Neutrophil (primary cell): ENCODE results near the gene FYN.

Source experiments
- H3K27ac ChIP-seq: fragments of 200-600 bp; sonication (generic); 2 replicates; pipeline ENCODE4 v1.5.1; 2016; ENCODE audit warnings: mild to moderate bottlenecking, moderate library complexity
- H3K27me3 ChIP-seq: fragments of 200-600 bp; sonication (generic); 2 replicates; pipeline ENCODE4 v1.6.0; 2016; ENCODE audit warnings: mild to moderate bottlenecking
- H3K36me3 ChIP-seq: fragments of 200-600 bp; sonication (generic); 2 replicates; pipeline ENCODE4 v1.5.1; 2017
- H3K4me1 ChIP-seq, 2 experiments: fragments of 200-600 bp in 1 of 2; sonication (generic) in 1 of 2; 1 replicate in 1 of 2; 2 replicates in 1 of 2; pipeline versions ENCODE4 v1.5.1 to v1.6.1; 2013 to 2016; ENCODE audit warnings: low read depth in 1 of 2, low read length in 1 of 2, mild to moderate bottlenecking in 1 of 2, moderate library complexity in 1 of 2; ENCODE audit not compliant: control insufficient read depth in 1 of 2, insufficient read depth in 1 of 2
- H3K4me3 ChIP-seq, 2 experiments: fragments of 200-600 bp in 1 of 2; sonication (generic) in 1 of 2; 1 replicate in 1 of 2; 2 replicates in 1 of 2; pipeline ENCODE4 v1.5.1; 2013 to 2016; ENCODE audit warnings: low read depth in 1 of 2, low read length in 1 of 2, mild to moderate bottlenecking in 1 of 2, moderate library complexity in 1 of 2
- H3K9me3 ChIP-seq: fragments of 200-600 bp; sonication (generic); 2 replicates; pipeline ENCODE4 v1.5.1; 2016
- TF ChIP-seq, protein P1 (sequence below): fragments of 200-600 bp; sonication (generic); IDR thresholded peaks from 2 replicates; pipeline ENCODE4 v1.5.1; 2016; ENCODE audit warnings: antibody characterized with exemption

FYN gene

DNA sequence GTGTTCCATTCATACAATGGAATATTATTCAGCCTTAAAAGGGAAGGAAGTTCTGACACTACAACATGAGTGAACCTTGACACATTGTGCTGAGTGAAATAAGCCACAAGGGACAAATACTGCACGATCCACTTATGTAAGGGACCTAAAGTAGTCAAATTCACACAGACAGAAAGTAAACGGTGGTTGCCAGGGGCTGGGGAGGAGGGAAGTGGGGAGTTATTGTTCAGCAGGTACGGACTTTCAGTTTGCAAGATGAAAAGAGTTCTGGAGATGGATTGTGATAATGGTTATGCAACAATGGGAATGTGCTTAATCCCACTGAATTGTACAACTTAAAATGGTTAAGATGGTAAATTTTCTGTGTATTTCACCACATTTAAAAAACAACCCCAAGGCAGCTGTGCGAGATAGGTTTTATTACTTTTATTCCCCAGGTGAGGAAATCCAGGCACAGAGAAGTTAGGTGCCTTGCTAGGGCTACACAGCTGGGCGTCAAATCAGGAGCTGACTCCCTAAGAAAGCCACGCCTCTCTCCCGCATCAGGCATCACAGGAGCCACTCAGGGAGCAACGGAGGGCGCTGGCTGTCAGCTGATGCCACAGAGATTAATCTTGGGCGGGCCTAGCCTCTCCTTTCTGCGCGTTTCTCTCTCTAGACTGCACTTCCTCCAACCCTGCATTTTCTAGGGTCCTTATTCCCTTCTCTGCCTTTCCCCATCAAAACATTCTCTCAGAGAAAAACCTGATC lies 258.2 kb downstream of the FYN start:
- TF ChIP-seq, protein P1, sequence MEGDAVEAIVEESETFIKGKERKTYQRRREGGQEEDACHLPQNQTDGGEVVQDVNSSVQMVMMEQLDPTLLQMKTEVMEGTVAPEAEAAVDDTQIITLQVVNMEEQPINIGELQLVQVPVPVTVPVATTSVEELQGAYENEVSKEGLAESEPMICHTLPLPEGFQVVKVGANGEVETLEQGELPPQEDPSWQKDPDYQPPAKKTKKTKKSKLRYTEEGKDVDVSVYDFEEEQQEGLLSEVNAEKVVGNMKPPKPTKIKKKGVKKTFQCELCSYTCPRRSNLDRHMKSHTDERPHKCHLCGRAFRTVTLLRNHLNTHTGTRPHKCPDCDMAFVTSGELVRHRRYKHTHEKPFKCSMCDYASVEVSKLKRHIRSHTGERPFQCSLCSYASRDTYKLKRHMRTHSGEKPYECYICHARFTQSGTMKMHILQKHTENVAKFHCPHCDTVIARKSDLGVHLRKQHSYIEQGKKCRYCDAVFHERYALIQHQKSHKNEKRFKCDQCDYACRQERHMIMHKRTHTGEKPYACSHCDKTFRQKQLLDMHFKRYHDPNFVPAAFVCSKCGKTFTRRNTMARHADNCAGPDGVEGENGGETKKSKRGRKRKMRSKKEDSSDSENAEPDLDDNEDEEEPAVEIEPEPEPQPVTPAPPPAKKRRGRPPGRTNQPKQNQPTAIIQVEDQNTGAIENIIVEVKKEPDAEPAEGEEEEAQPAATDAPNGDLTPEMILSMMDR = no peak
- no peaks in the 10 kb centered on the region for H3K36me3 ChIP-seq
- H3K4me1 ChIP-seq = peaks cover 0 to 8% of the 10 kb centered on the region in 2 experiments
- H3K27ac ChIP-seq = no peak overlapping the region
- no peak overlapping the region for H3K4me3 ChIP-seq
- H3K9me3 ChIP-seq = no peaks in the 10 kb centered on the region
- no peaks in the 10 kb centered on the region for H3K27me3 ChIP-seq

DNA sequence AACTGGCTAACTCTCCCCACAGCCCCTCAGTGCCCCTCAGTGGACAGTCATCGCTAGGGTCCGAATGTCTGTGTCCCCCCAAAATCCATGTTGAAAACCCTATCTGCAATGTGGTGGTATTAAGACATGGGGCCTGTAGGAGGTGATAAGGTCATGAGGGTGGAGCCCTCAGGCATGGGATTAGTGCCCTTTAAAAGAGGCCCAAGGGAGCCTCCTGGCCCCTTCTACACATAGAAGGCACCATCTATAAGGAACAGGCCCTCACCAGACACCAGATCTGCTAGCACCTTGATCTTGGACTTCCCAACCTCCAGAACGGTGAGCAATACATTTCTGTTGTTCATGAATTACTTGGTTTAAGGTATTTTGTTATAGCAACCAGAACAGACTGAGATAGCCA lies 260.9 kb downstream of the FYN start:
- Histone ChIP-seq H3K27me3 (no peaks in the 10 kb centered on the region), H3K4me3 (no peak overlapping the region), H3K4me1 (peaks cover 0 to 9% of the 10 kb centered on the region in 2 experiments), H3K36me3 (no peaks in the 10 kb centered on the region), H3K9me3 (no peaks in the 10 kb centered on the region), H3K27ac (no peak overlapping the region)
- TF ChIP-seq, protein P1 = no peak

DNA sequence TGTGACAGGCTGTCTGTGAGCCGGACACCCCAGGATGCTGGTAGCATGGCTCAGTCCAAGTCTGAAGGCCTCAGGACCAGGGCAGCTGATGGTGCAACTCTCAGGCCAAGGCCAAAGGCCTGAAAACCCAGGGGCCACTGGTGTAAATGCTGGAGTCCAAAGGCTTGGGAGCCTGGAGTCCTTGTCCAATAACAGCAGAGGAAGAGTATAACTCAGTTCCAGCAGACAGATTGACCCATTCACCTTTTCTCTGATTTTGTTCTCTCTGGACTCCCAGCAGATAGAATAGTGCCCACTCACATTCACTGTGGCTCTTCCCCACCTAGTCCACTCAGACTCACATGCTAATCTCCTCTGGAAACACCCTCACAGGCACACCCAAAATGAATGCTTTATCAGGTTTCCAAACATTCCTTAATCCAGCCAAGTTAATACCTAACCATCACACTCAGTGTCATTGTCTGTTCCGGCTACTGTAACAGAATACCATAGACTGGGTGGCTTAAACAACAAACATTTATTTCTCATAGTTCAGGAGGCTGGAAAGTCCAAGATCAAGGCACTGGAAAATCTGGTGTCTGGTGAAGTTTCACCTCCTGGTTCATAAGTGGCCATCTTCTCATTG lies 262.6 kb downstream of the FYN start:
- Histone ChIP-seq H3K27ac (no peak overlapping the region), H3K4me3 (no peak overlapping the region), H3K27me3 (no peaks in the 10 kb centered on the region), H3K9me3 (no peaks in the 10 kb centered on the region), H3K4me1 (peaks cover 14 to 18% of the 10 kb centered on the region in 2 experiments), H3K36me3 (no peaks in the 10 kb centered on the region)
- TF ChIP-seq, protein P1 = no peak
